HEK293 (cell line): ENCODE results near the gene SHISAL2A.

Source experiments
- CTCF ChIA-PET: fragments of 350-600 bp; formaldehyde crosslinking; extraction: SDS; loops from one replicate; lab custom pipeline; 2021; ENCODE audit warnings: antibody characterized with exemption; lab: Yijun Ruan, JAX
- POLR2A ChIA-PET: fragments of 300-600 bp; formaldehyde crosslinking; extraction: SDS; loops from one replicate; lab custom pipeline; 2020; ENCODE audit warnings: antibody characterized with exemption, inconsistent platforms; lab: Yijun Ruan, JAX
- H3K27ac ChIP-seq: fragments of 200-500 bp; sonication (Bioruptor generic); 2 replicates; pipeline ENCODE4 v1.5.1; 2014; ENCODE audit warnings: low read depth, low read length, control low read depth, inconsistent platforms; ENCODE audit errors: extremely low read depth
- H3K36me3 ChIP-seq, 2 experiments: fragments of 200-500 bp in 1 of 2; sonication (Bioruptor generic) in 1 of 2; 1 replicate in 1 of 2; 2 replicates in 1 of 2; pipeline ENCODE4 v1.5.1; 2014 to 2017; ENCODE audit warnings: inconsistent platforms in 2 of 2, low read length in 2 of 2; ENCODE audit not compliant: control insufficient read depth in 2 of 2, insufficient read depth in 1 of 2
- H3K4me1 ChIP-seq: fragments of 200-500 bp; sonication (Bioruptor generic); 2 replicates; pipeline ENCODE4 v1.5.1; 2014; ENCODE audit warnings: mild to moderate bottlenecking, low read length, inconsistent platforms; ENCODE audit not compliant: control insufficient read depth, insufficient read depth
- H3K4me3 ChIP-seq: 2 replicates; pipeline ENCODE4 v1.5.1; 2011; ENCODE audit warnings: low read depth, mild to moderate bottlenecking, control low read depth, low read length, moderate library complexity
- H3K9me3 ChIP-seq: fragments of 200-500 bp; sonication (Bioruptor generic); 2 replicates; pipeline ENCODE4 v1.5.1; 2014; ENCODE audit warnings: low read depth, low read length, inconsistent platforms; ENCODE audit not compliant: control insufficient read depth, insufficient read depth
- REPIN1 ChIP-seq: fragments of 450-650 bp; formaldehyde crosslinking; IDR thresholded peaks from 2 replicates; pipeline ENCODE4 v1.5.1; 2017; ENCODE audit warnings: missing biosample characterization, missing genetic modification characterization, low read depth
- ZIC2 ChIP-seq: fragments of 450-650 bp; formaldehyde crosslinking; IDR thresholded peaks from 2 replicates; pipeline ENCODE4 v1.5.1; 2016; ENCODE audit warnings: missing biosample characterization, missing genetic modification characterization
- ZNF501 ChIP-seq: fragments of 450-650 bp; formaldehyde crosslinking; IDR thresholded peaks from 2 replicates; pipeline ENCODE4 v1.5.1; 2016; ENCODE audit warnings: missing biosample characterization, missing genetic modification characterization
- ZNF510 ChIP-seq: fragments of 450-650 bp; formaldehyde crosslinking; IDR thresholded peaks from 2 replicates; pipeline ENCODE4 v1.5.1; 2018; ENCODE audit warnings: mild to moderate bottlenecking, missing genetic modification characterization, missing biosample characterization; ENCODE audit not compliant: insufficient replicate concordance
- ZNF548 ChIP-seq: fragments of 450-650 bp; formaldehyde crosslinking; IDR thresholded peaks from 2 replicates; pipeline ENCODE4 v1.5.1; 2016; ENCODE audit warnings: missing biosample characterization, missing genetic modification characterization
- ZNF571 ChIP-seq: fragments of 450-650 bp; formaldehyde crosslinking; IDR thresholded peaks from 2 replicates; pipeline ENCODE4 v1.5.0; 2017; ENCODE audit warnings: missing biosample characterization, missing genetic modification characterization
- TF ChIP-seq, protein P1 (sequence below): fragments of 450-650 bp; formaldehyde crosslinking; IDR thresholded peaks from 2 replicates; pipeline ENCODE4 v1.5.1; 2017; ENCODE audit warnings: missing biosample characterization, mild to moderate bottlenecking, missing genetic modification characterization, moderate library complexity
- TF ChIP-seq, protein P2 (sequence below): fragments of 450-650 bp; formaldehyde crosslinking; IDR thresholded peaks from 2 replicates; pipeline ENCODE4 v1.5.1; 2016; ENCODE audit warnings: missing biosample characterization, missing genetic modification characterization

SHISAL2A gene

GRCh38 chr1:52673513-52673912 is 40.5 kb downstream of the SHISAL2A start:
- Histone ChIP-seq H3K27ac (no peak overlapping the region), H3K9me3 (no peaks in the 10 kb centered on the region), H3K4me3 (no peak overlapping the region), H3K4me1 (no peaks in the 10 kb centered on the region), H3K36me3 (no peaks in the 10 kb centered on the region)
- POLR2A ChIA-PET, result no interaction called here
- CTCF ChIA-PET, result interaction anchor here (0.7 to 1.0 kb wide), 2 partner anchors 13 to 306 kb away, joined by 3 read pairs; no protein-coding TSS in a partner anchor
- TF ChIP-seq ZNF571 (tag by site-specific recombination) (no peak), REPIN1 (peak; percentile 26; the same call in 1 of the 2 replicates)
- TF ChIP-seq, all 188 proteins: peak for 1

DNA sequence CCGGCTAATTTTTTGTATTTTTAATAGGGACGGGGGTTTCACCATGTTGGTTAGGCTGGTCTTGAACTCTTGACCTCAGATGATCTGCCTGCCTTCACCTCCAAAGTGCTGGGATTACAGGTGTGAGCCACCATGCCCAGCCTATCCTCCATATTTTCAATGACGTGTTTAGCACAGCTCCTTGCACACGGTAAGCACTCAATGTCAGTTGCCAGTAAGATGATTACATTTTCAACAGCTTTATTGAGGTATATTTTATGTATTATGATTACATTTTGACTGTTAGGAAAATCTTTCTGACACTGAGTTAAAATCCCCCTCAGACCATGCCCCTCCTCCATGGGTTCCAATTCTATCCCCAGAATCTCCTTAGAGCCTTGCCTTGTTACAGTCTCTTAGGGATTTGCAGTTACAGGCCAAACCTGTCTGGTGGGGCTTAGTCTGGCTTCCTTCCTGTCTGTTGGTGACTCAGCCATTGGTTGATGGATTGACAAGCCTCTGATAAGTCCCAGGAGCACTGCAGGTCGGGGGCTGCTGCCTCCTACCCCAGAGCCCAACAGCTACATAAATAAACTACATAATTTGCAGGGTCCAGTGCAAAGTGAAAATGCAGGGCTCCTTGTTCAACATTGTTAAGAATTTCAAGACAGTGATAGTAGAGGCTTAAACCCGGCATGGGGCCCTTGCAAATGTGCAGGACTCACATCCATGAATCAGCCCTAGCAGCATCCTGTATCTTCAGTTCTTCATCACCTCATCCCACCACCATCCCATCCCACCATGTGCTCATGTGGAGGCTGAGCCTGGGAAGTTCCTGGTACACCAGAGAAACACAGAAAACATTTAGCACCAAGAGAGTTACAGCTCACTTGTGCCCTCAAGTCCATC is 41.8 kb downstream of the SHISAL2A start:
- ChIA-PET CTCF (interaction anchor here (0.6 kb wide), 2 partner anchors 225 to 270 kb away, joined by 3 read pairs; partner anchors contain the start of genes ORC1 and PRPF38A), POLR2A (no interaction called here)
- H3K36me3 ChIP-seq, result no peaks in the 10 kb centered on the region
- no peak overlapping the region for H3K27ac ChIP-seq
- H3K4me3 ChIP-seq, result no peak overlapping the region
- no peak for TF ChIP-seq ZNF510
- TF ChIP-seq, protein P1, sequence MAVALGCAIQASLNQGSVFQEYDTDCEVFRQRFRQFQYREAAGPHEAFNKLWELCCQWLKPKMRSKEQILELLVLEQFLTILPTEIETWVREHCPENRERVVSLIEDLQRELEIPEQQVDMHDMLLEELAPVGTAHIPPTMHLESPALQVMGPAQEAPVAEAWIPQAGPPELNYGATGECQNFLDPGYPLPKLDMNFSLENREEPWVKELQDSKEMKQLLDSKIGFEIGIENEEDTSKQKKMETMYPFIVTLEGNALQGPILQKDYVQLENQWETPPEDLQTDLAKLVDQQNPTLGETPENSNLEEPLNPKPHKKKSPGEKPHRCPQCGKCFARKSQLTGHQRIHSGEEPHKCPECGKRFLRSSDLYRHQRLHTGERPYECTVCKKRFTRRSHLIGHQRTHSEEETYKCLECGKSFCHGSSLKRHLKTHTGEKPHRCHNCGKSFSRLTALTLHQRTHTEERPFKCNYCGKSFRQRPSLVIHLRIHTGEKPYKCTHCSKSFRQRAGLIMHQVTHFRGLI (tag by site-specific recombination), result peak; percentile 83; the same call in 1 of the 2 replicates
- no peaks in the 10 kb centered on the region for H3K4me1 ChIP-seq
- no peaks in the 10 kb centered on the region for H3K9me3 ChIP-seq

- H3K36me3 ChIP-seq, result no peaks in the 10 kb centered on the region
- H3K4me1 ChIP-seq, result no peaks in the 10 kb centered on the region
- ChIA-PET POLR2A (no interaction called here), CTCF (interaction anchor here (1.6 kb wide), 1 partner anchor 10 kb away, joined by 8 read pairs; no protein-coding TSS in a partner anchor)
- H3K4me3 ChIP-seq, result no peak overlapping the region
- H3K9me3 ChIP-seq, result no peaks in the 10 kb centered on the region
- TF ChIP-seq ZNF548 (tag by site-specific recombination), result no peak
- peak; percentile 26; the same call in 1 of the 2 replicates for TF ChIP-seq ZIC2
- TF ChIP-seq, protein P2, sequence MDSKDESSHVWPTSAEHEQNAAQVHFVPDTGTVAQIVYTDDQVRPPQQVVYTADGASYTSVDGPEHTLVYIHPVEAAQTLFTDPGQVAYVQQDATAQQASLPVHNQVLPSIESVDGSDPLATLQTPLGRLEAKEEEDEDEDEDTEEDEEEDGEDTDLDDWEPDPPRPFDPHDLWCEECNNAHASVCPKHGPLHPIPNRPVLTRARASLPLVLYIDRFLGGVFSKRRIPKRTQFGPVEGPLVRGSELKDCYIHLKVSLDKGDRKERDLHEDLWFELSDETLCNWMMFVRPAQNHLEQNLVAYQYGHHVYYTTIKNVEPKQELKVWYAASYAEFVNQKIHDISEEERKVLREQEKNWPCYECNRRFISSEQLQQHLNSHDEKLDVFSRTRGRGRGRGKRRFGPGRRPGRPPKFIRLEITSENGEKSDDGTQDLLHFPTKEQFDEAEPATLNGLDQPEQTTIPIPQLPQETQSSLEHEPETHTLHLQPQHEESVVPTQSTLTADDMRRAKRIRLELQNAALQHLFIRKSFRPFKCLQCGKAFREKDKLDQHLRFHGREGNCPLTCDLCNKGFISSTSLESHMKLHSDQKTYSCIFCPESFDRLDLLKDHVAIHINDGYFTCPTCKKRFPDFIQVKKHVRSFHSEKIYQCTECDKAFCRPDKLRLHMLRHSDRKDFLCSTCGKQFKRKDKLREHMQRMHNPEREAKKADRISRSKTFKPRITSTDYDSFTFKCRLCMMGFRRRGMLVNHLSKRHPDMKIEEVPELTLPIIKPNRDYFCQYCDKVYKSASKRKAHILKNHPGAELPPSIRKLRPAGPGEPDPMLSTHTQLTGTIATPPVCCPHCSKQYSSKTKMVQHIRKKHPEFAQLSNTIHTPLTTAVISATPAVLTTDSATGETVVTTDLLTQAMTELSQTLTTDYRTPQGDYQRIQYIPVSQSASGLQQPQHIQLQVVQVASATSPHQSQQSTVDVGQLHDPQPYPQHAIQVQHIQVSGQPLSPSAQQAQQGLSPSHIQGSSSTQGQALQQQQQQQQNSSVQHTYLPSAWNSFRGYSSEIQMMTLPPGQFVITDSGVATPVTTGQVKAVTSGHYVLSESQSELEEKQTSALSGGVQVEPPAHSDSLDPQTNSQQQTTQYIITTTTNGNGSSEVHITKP (tag by site-specific recombination), result no peak
- no peak for TF ChIP-seq ZNF501 (tag by site-specific recombination)
- H3K27ac ChIP-seq, result no peak overlapping the region
These were observed 43.4 kb downstream of the SHISAL2A start for GRCh38 chr1:52676249-52676903.
